Fibroblast of lung (primary cell): ENCODE data around the gene TMEM120B. TPM values are rescaled to one million over a fixed set of nuclear protein-coding genes. Genes with fewer than 3 reads are reported as not detected.
A peak's percentile ranks its signal among the peaks of the same experiment; 100 is the strongest.

Source experiments
- DNase-seq, 2 donors: peaks; one replicate each; pipeline versions ENCODE4 v3.0.0 to v3.0.0-alpha.2; 2010; ENCODE audit warnings: low read depth in 2 of 2
- H2AFZ ChIP-seq: 2 replicates; pipeline ENCODE4 v1.5.1; 2012; ENCODE audit warnings: low read length, control low read depth, inconsistent platforms
- H3K27ac ChIP-seq: 2 replicates; pipeline ENCODE4 v1.5.1; 2011; ENCODE audit warnings: low read length, control low read depth; ENCODE audit not compliant: insufficient read depth
- H3K27me3 ChIP-seq: 2 replicates; pipeline ENCODE4 v1.5.1; 2011; ENCODE audit warnings: mild to moderate bottlenecking, low read length; ENCODE audit not compliant: control insufficient read depth, insufficient read depth
- H3K36me3 ChIP-seq: 2 replicates; pipeline ENCODE4 v1.5.1; 2011; ENCODE audit warnings: low read length; ENCODE audit not compliant: control insufficient read depth, insufficient read depth
- H3K4me1 ChIP-seq: 2 replicates; pipeline ENCODE4 v1.5.1; 2011; ENCODE audit warnings: low read length; ENCODE audit not compliant: control insufficient read depth, insufficient read depth; ENCODE audit errors: extremely low read depth
- H3K4me2 ChIP-seq: 2 replicates; pipeline ENCODE4 v1.5.1; 2011; ENCODE audit warnings: low read length, control low read depth; ENCODE audit not compliant: insufficient read depth; ENCODE audit errors: extremely low read depth
- H3K4me3 ChIP-seq, 4 experiments: fragments of 200-600 bp in 1 of 4; sonication (generic) in 1 of 4; replicated peaks in 1 of 4; 2 replicates each; pipeline ENCODE4 v1.5.1; 2011 to 2016; ENCODE audit warnings: low read length in 4 of 4, low read depth in 3 of 4, mild to moderate bottlenecking in 3 of 4, control low read depth in 2 of 4, inconsistent platforms in 1 of 4, mixed read lengths in 1 of 4; ENCODE audit not compliant: insufficient read depth in 1 of 4; ENCODE audit errors: control extremely low read depth in 1 of 4
- H3K79me2 ChIP-seq: 2 replicates; pipeline ENCODE4 v1.5.1; 2012; ENCODE audit warnings: mild to moderate bottlenecking, low read length, inconsistent platforms; ENCODE audit not compliant: control insufficient read depth, insufficient read depth
- H3K9ac ChIP-seq: 2 replicates; pipeline ENCODE4 v1.5.1; 2011; ENCODE audit warnings: mild to moderate bottlenecking, low read length, control low read depth; ENCODE audit not compliant: insufficient read depth
- H3K9me3 ChIP-seq: 2 replicates; pipeline ENCODE4 v1.5.1; 2012; ENCODE audit warnings: low read depth, low read length; ENCODE audit not compliant: control insufficient read depth, insufficient read depth
- H4K20me1 ChIP-seq: 2 replicates; pipeline ENCODE4 v1.5.1; 2011; ENCODE audit warnings: low read length; ENCODE audit not compliant: control insufficient read depth, insufficient read depth; ENCODE audit errors: extremely low read depth
- EZH2 ChIP-seq: IDR thresholded peaks from 2 replicates; pipeline ENCODE4 v1.5.1; 2012; ENCODE audit warnings: low read length, control low read depth, mild to moderate bottlenecking; ENCODE audit errors: missing control alignments
- polyA plus RNA-seq, 2 donors: library from polyadenylated mRNA; depleted of rRNA in 1 of 2; stranded (reverse) in 1 of 2; unstranded in 1 of 2; fragments of >200 nt; gene quantifications; 2 replicates each; pipeline ENCODE4 v1.2.1, GENCODE V29; 2011 to 2012; ENCODE audit warnings: missing spikeins in 1 of 2
- total RNA-seq: library from RNA; depleted of rRNA; stranded (reverse); fragments of >200 nt; gene quantifications from 2 replicates; pipeline ENCODE4 v1.2.1, GENCODE V29; 2014
- TF ChIP-seq, protein P1 (sequence below), 2 donors: IDR thresholded peaks in 1 of 2; conservative IDR thresholded peaks in 1 of 2; 1 replicate in 1 of 2; 2 replicates in 1 of 2; pipeline ENCODE4 v1.5.1; 2011 to 2012; ENCODE audit warnings: low read length in 2 of 2, control low read depth in 1 of 2, inconsistent platforms in 1 of 2, low read depth in 1 of 2, mild to moderate bottlenecking in 1 of 2

Gene TMEM120B
- total and polyA plus RNA-seq, 2 donors (not counting 1 experiment from before 2014, with no cell fraction given) = 8.6 TPM

DNA sequence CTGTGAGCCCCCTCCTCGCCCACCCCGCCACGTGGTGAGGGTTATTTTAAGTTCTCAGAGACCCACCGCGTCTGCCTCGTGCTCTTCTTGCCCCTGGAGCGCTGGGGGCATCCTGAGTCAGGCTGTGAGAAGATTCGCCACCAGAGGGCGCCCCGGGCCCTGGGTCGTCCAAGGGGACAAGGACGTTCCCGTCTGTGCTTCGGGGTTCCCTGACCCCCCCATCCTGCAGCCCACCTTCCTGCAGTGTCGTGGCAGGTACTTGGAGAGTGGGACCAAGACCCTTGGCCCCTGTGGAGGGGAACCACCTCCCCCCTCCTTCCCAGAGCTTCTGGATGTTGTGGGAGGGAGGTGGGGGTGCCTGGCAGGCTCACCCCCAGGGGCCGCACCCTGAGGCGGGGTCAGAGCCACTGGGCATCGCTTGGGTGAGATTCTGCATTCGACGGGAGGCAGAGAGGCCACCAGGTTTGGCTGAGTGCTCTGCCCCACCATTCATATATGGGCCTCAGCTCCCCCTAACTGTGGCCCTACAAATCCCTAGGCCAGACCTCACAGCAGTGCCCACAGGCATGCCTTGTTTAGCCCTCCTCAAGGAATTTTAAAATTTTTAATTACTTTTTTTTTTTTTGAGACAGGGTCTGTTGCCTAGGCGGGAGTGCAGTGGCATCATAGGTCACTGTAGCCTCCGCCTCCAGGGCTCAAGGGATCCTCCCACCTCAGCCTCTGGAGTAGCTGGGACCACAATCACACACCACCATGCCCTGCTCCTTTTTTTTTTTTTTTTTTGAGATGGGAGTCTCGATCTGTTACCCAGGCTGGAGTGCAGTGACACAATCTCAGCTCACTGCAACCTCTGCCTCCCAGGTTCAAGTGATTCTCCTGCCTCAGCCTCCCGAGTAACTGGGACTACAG is 63.9 kb downstream of the TMEM120B start:
- H3K36me3 ChIP-seq = peaks cover 9% of the 10 kb centered on the region
- H3K79me2 ChIP-seq = no peaks in the 10 kb centered on the region
- H4K20me1 ChIP-seq = no peaks in the 10 kb centered on the region
- no peak for TF ChIP-seq EZH2
- TF ChIP-seq, protein P1, sequence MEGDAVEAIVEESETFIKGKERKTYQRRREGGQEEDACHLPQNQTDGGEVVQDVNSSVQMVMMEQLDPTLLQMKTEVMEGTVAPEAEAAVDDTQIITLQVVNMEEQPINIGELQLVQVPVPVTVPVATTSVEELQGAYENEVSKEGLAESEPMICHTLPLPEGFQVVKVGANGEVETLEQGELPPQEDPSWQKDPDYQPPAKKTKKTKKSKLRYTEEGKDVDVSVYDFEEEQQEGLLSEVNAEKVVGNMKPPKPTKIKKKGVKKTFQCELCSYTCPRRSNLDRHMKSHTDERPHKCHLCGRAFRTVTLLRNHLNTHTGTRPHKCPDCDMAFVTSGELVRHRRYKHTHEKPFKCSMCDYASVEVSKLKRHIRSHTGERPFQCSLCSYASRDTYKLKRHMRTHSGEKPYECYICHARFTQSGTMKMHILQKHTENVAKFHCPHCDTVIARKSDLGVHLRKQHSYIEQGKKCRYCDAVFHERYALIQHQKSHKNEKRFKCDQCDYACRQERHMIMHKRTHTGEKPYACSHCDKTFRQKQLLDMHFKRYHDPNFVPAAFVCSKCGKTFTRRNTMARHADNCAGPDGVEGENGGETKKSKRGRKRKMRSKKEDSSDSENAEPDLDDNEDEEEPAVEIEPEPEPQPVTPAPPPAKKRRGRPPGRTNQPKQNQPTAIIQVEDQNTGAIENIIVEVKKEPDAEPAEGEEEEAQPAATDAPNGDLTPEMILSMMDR (conservative IDR thresholded peaks at IDR 0.05 in 1 of 2, IDR thresholded peaks at IDR 0.05 in 1 of 2; ENCODE audit: low read depth in 1 of 2, low read length in 2 of 2) = peak; percentile 78
- H3K27me3 ChIP-seq = no peaks in the 10 kb centered on the region
- no peak overlapping the region for H2AFZ ChIP-seq
- H3K4me3 ChIP-seq = no peak overlapping the region
- peak in 1 of 2 donors; percentile 57 for DNase-seq
- H3K4me2 ChIP-seq = no peak overlapping the region
- H3K9me3 ChIP-seq = no peaks in the 10 kb centered on the region
- H3K4me1 ChIP-seq = peaks cover 5% of the 10 kb centered on the region
- H3K9ac ChIP-seq = no peak overlapping the region
- no peak overlapping the region for H3K27ac ChIP-seq

DNA sequence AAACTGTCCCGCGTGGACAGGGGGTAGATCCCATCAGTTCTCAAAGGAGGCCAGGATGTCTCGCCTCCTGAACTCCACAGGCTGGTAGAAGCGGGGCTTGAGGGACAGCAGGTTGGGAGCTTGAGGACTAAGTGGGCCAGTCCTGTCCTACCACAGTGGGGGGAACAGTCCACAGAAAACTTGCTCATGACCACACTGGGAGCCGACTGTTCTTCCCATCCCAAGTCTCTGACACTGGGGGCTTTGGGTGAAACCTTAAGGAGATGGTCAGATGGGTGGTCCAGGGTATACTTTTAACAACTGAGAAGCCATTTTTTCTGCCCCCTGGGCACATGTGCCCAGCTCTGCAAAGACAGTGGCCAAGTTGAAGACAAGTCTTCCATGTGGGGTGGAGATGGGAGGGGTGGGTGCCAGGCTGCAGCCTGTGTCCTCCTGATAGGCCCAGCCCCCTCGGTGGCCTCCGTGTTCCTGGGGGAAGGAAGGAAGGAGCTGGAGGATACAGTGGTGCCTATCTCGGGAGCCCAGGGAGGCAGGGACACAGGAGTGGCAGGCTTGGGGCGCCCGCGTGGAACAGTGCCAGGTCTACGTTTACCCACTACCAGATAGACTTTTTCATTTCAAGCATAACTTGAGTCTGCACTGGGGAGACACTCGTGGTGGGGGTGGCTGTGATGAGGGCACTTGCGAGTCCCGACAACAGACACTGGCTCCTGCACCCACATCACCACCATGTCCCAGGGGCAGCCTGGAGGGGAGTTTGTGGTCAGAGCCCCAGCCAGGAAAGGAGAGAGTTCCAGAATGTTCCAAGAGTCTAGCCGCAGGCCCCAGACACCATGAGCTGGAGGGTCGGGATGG is 66.2 kb downstream of the TMEM120B start:
- H3K36me3 ChIP-seq = peaks cover 9% of the 10 kb centered on the region
- TF ChIP-seq, protein P1 (conservative IDR thresholded peaks at IDR 0.05 in 1 of 2, IDR thresholded peaks at IDR 0.05 in 1 of 2; ENCODE audit: low read depth in 1 of 2, low read length in 2 of 2) = no peak
- TF ChIP-seq EZH2 = no peak
- H3K9ac ChIP-seq = no peak overlapping the region
- no peaks in the 10 kb centered on the region for H3K27me3 ChIP-seq
- H3K79me2 ChIP-seq = no peaks in the 10 kb centered on the region
- DNase-seq = no peak
- H4K20me1 ChIP-seq = no peaks in the 10 kb centered on the region
- H3K27ac ChIP-seq = no peak overlapping the region
- H3K4me2 ChIP-seq = no peak overlapping the region
- H3K9me3 ChIP-seq = no peaks in the 10 kb centered on the region
- no peak overlapping the region for H3K4me3 ChIP-seq
- peaks cover 20% of the 10 kb centered on the region for H3K4me1 ChIP-seq
- no peak overlapping the region for H2AFZ ChIP-seq

DNA sequence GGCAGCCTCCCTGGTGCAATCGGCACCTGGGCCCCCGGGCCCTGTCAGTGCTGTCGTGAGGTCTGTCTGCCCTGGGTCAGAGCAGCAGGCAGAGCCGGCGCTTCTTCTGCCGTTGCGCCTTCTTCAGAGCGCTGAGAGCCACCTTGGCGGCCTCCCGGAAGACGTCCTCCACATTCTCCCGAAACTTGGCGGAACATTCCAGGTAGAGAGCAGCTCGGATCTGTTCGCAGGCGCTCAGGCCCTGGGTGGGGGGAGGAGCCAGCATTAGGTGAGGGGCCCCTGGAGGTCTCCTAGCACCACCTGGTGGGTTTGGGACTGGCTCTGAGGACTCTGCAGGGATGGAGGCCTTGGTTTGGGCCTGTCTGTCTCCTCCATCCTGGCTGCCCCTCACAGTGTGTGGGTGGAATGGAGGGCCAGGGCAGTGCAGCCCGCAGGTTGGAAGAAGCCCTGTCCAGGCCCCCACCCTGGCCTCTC is 66.9 kb downstream of the TMEM120B start:
- DNase-seq = no peak
- Histone ChIP-seq H3K27ac (no peak overlapping the region), H3K36me3 (peaks cover 9% of the 10 kb centered on the region), H3K4me1 (peaks cover 24% of the 10 kb centered on the region), H3K27me3 (no peaks in the 10 kb centered on the region), H2AFZ (no peak overlapping the region), H3K9me3 (no peaks in the 10 kb centered on the region), H3K4me3 (no peak overlapping the region), H3K79me2 (no peaks in the 10 kb centered on the region), H3K4me2 (no peak overlapping the region), H3K9ac (no peak overlapping the region), H4K20me1 (no peaks in the 10 kb centered on the region)
- TF ChIP-seq, protein P1 (conservative IDR thresholded peaks at IDR 0.05 in 1 of 2, IDR thresholded peaks at IDR 0.05 in 1 of 2; ENCODE audit: low read depth in 1 of 2, low read length in 2 of 2) = no peak
- TF ChIP-seq EZH2 = no peak
